Stimulated activated CD4-positive, alpha-beta T cell treated with anti-CD3 and anti-CD28 coated beads, Interleukin-1b, Interleukin-23, amount 100 ng/mL, for 4 hours (primary cell): ENCODE measurements around the gene ZNF592.

Experiments used
- DNase-seq, 2 donors: peaks; one replicate each; pipeline ENCODE4 v3.0.0-alpha.2; 2020; ENCODE audit warnings: low read depth in 2 of 2

Gene ZNF592

DNA sequence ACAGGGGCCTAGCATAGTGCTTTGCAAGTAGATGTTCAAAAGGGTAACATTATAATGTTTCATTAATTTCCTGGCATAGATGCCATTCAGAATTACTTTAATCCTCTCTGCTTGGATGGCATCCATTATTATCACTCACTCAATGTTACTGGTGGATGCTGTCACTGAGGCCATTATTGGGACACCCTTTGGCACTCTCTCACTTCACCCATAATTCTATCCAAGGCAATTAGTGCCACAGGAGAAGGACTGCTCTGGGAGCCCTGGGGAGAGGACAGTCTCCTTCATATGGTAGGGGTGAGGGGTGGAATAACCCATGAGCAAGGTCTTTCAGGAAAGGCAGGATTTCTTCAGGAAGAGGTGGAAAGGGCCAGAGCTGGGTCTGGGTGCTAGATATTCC is 107.4 kb downstream of the ZNF592 start:
- DNase-seq = no peak
